ENCODE data around the gene ARVCF. TPM values are rescaled to one million over a fixed set of nuclear protein-coding genes. Genes with fewer than 3 reads are reported as not detected.
"Not testable (repeated sequence)": the region's sequence is repeated elsewhere in the genome, so short reads cannot be mapped to it uniquely, and the experiment has no call there.

The ARVCF gene
- total RNA-seq, 1 experiment from 2014 or later, result 9.3 TPM

GRCh38 chr22:19936513-19936912, 80.1 kb downstream of the ARVCF start:
- no peak for DNase-seq (ENCODE audit: low spot score)

GRCh38 chr22:19935123-19935718, 81.4 kb downstream of the ARVCF start:
- not testable (repeated sequence) for DNase-seq (ENCODE audit: low spot score)

- no peak for DNase-seq (ENCODE audit: low spot score)
These were observed 83.0 kb downstream of the ARVCF start for GRCh38 chr22:19933341-19934241.

- DNase-seq (ENCODE audit: low spot score), result no peak
These were observed 84.0 kb downstream of the ARVCF start for GRCh38 chr22:19932367-19933206.

GRCh38 chr22:19931514-19931913, 85.1 kb downstream of the ARVCF start:
- DNase-seq (ENCODE audit: low spot score), result no peak

GRCh38 chr22:19930551-19931486, 85.8 kb downstream of the ARVCF start:
- no peak for DNase-seq (ENCODE audit: low spot score)

- no peak for DNase-seq (ENCODE audit: low spot score)
These were observed 86.8 kb downstream of the ARVCF start for GRCh38 chr22:19929586-19930550.

GRCh38 chr22:19928207-19928606, 88.4 kb downstream of the ARVCF start:
- no peak for DNase-seq (ENCODE audit: low spot score)

GRCh38 chr22:19927696-19928095, 88.9 kb downstream of the ARVCF start:
- DNase-seq (ENCODE audit: low spot score), result no peak

- not testable (repeated sequence) for DNase-seq (ENCODE audit: low spot score)
These were observed 90.6 kb downstream of the ARVCF start for GRCh38 chr22:19926028-19926427.

GRCh38 chr22:19923914-19924513, 92.6 kb downstream of the ARVCF start:
- no peak for DNase-seq (ENCODE audit: low spot score)

GRCh38 chr22:19921544-19922081, 95.0 kb downstream of the ARVCF start:
- no peak for DNase-seq (ENCODE audit: low spot score)

Other genes starting within 250 kb of the ARVCF start
- 8.9 and 9.6 TPM in 2 replicates for gene GNB1L, start 161.9 kb downstream of the ARVCF start, total RNA-seq (2014; rRNA removed; shearing (Covaris generic))
- 8.5 and 11.7 TPM in 2 replicates for gene RTL10, start 161.9 kb downstream of the ARVCF start, total RNA-seq (2014; rRNA removed; shearing (Covaris generic))
- 91.9 and 130 TPM in 2 replicates for gene COMT, start 75.1 kb downstream of the ARVCF start, total RNA-seq (2014; rRNA removed; shearing (Covaris generic))
- 112 and 114 TPM in 2 replicates for gene TXNRD2, start 75.0 kb downstream of the ARVCF start, total RNA-seq (2014; rRNA removed; shearing (Covaris generic))
- gene TANGO2, start 4.3 kb upstream of the ARVCF start, total RNA-seq (2014; rRNA removed; shearing (Covaris generic)), result 29.6 and 36.3 TPM in 2 replicates
- 16.2 and 20.1 TPM in 2 replicates for gene DGCR8, start 63.4 kb upstream of the ARVCF start, total RNA-seq (2014; rRNA removed; shearing (Covaris generic))
- gene RANBP1, start 99.3 kb upstream of the ARVCF start, total RNA-seq (2014; rRNA removed; shearing (Covaris generic)), result 430 and 525 TPM in 2 replicates
- 30.8 and 31.1 TPM in 2 replicates for gene TRMT2A, start 100.4 kb upstream of the ARVCF start, total RNA-seq (2014; rRNA removed; shearing (Covaris generic))
- 4.3 and 8.6 TPM in 2 replicates for gene ZDHHC8, start 115.0 kb upstream of the ARVCF start, total RNA-seq (2014; rRNA removed; shearing (Covaris generic))
- not detected in 2 replicates for gene CCDC188, start 134.2 kb upstream of the ARVCF start, total RNA-seq (2014; rRNA removed; shearing (Covaris generic))

Data from A172 (cell line).